ENCODE measurements around the gene SMYD3.

Gene SMYD3

GRCh38 chr1:246293366-246294121, 213.5 kb downstream of the SMYD3 start:
- no peaks in the 10 kb centered on the region for H3K36me3 ChIP-seq (ENCODE audit: low read length)
- H3K27ac ChIP-seq (ENCODE audit: low read depth, low read length), result no peak overlapping the region
- H3K4me3 ChIP-seq (ENCODE audit: insufficient read depth, low read length, poor library complexity, severe bottlenecking), result no peak overlapping the region
- no peaks in the 10 kb centered on the region for H3K27me3 ChIP-seq (ENCODE audit: low read length)
- H2AFZ ChIP-seq (ENCODE audit: low read depth, low read length, severe bottlenecking), result no peak overlapping the region
- H4K20me1 ChIP-seq (ENCODE audit: low read depth, low read length), result 0 out of 2 replicates have a peak, but pooled peaks cover under 1% of the 10 kb centered on the region
- H3K79me2 ChIP-seq (ENCODE audit: insufficient read depth, low read length), result no peaks in the 10 kb centered on the region
- H3K9me3 ChIP-seq (ENCODE audit: insufficient read depth, low read length), result no peaks in the 10 kb centered on the region
- no peaks in the 10 kb centered on the region for H3F3A ChIP-seq (ENCODE audit: insufficient read depth)
- H3K4me2 ChIP-seq (ENCODE audit: low read depth, low read length, poor library complexity, severe bottlenecking), result no peak overlapping the region
- H3K9ac ChIP-seq (ENCODE audit: low read length), result no peak overlapping the region
- no peaks in the 10 kb centered on the region for H3K9me2 ChIP-seq (replicated peaks; ENCODE audit: insufficient read depth, low read length)
- TF ChIP-seq CTCF (IDR thresholded peaks at IDR 0.05; ENCODE audit: insufficient read depth, low read length, poor library complexity, severe bottlenecking) (no peak), EZH2phosphoT487 (conservative IDR thresholded peaks at IDR 0.05; ENCODE audit: low read length) (no peak)

GRCh38 chr1:246292571-246292970, 214.5 kb downstream of the SMYD3 start:
- no peak overlapping the region for H3K9ac ChIP-seq (ENCODE audit: low read length)
- H4K20me1 ChIP-seq (ENCODE audit: low read depth, low read length), result no peaks in the 10 kb centered on the region
- TF ChIP-seq CTCF (IDR thresholded peaks at IDR 0.05; ENCODE audit: insufficient read depth, low read length, poor library complexity, severe bottlenecking), result no peak
- TF ChIP-seq EZH2phosphoT487 (conservative IDR thresholded peaks at IDR 0.05; ENCODE audit: low read length), result no peak
- H3K27ac ChIP-seq (ENCODE audit: low read depth, low read length), result no peak overlapping the region
- H3K9me3 ChIP-seq (ENCODE audit: insufficient read depth, low read length), result no peaks in the 10 kb centered on the region
- H3F3A ChIP-seq (ENCODE audit: insufficient read depth), result no peaks in the 10 kb centered on the region
- H3K4me3 ChIP-seq (ENCODE audit: insufficient read depth, low read length, poor library complexity, severe bottlenecking), result no peak overlapping the region
- H2AFZ ChIP-seq (ENCODE audit: low read depth, low read length, severe bottlenecking), result no peak overlapping the region
- no peaks in the 10 kb centered on the region for H3K27me3 ChIP-seq (ENCODE audit: low read length)
- H3K9me2 ChIP-seq (replicated peaks; ENCODE audit: insufficient read depth, low read length), result no peaks in the 10 kb centered on the region
- H3K79me2 ChIP-seq (ENCODE audit: insufficient read depth, low read length), result no peaks in the 10 kb centered on the region
- no peaks in the 10 kb centered on the region for H3K36me3 ChIP-seq (ENCODE audit: low read length)
- no peak overlapping the region for H3K4me2 ChIP-seq (ENCODE audit: low read depth, low read length, poor library complexity, severe bottlenecking)

GRCh38 chr1:246291127-246291526, 216.0 kb downstream of the SMYD3 start:
- Histone ChIP-seq H3K27ac (ENCODE audit: low read depth, low read length) (no peak overlapping the region), H3K9me2 (replicated peaks; ENCODE audit: insufficient read depth, low read length) (no peaks in the 10 kb centered on the region), H4K20me1 (ENCODE audit: low read depth, low read length) (no peaks in the 10 kb centered on the region), H3K9ac (ENCODE audit: low read length) (no peak overlapping the region), H3K27me3 (ENCODE audit: low read length) (no peaks in the 10 kb centered on the region), H3K79me2 (ENCODE audit: insufficient read depth, low read length) (no peaks in the 10 kb centered on the region), H3K9me3 (ENCODE audit: insufficient read depth, low read length) (no peaks in the 10 kb centered on the region), H3K36me3 (ENCODE audit: low read length) (no peaks in the 10 kb centered on the region), H3K4me3 (ENCODE audit: insufficient read depth, low read length, poor library complexity, severe bottlenecking) (no peak overlapping the region), H3K4me2 (ENCODE audit: low read depth, low read length, poor library complexity, severe bottlenecking) (no peak overlapping the region), H3F3A (ENCODE audit: insufficient read depth) (no peaks in the 10 kb centered on the region), H2AFZ (ENCODE audit: low read depth, low read length, severe bottlenecking) (no peak overlapping the region)
- TF ChIP-seq CTCF (IDR thresholded peaks at IDR 0.05; ENCODE audit: insufficient read depth, low read length, poor library complexity, severe bottlenecking) (no peak), EZH2phosphoT487 (conservative IDR thresholded peaks at IDR 0.05; ENCODE audit: low read length) (no peak)
